ENCODE measurements around the gene CTBP2.

The CTBP2 gene

DNA sequence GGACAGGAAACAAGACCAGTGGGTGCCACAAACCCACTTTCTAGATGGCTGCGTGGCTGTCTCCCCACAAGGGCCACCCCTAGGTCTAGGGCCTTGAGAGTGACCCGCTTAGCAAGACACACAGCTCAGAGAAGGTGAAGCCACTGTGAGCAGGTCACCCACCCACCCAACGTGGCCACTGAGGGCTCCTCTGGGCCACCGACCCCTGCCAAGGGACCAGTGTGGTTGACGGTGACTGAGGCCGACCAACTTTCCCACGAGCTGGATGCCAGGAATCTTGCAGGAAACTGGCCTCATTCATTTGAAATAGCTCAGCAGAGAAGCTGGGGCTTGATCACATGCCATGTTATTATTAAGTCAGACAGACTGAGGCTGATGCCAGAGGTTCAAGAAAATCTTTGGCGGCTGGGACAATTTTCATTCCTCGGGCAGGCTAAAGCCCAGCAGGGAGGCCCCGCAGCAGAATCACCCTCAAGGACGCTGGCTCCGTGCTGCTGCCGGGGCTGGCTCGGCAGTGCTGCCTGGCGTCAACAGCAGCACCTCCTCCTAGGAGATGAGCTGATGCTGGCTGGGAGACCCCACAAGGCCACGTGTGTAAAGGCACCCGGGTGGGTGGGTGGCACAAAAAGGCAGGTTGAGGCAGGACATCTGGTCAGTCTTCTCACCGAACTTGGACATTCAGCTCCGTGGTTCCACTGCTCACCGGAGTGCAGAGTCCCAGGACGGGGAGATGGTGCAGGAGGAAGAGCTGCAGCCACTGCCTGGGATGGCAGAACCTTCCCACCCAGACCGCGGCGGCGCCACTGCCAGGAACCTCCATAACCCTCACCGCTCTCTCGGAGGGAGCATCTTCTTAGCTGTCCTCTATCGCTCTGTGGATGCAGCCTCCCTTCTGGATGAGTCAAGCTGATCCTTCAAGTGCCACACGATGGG lies 160.7 kb downstream of the CTBP2 start:
- H3K36me3 ChIP-seq = peaks cover 100% of the 10 kb centered on the region
- no peaks in the 10 kb centered on the region for H3K27me3 ChIP-seq
- TF ChIP-seq Cebpa-rat (IDR thresholded peaks at IDR 0.05) = no peak
- H4K20me1 ChIP-seq = peaks cover 97% of the 10 kb centered on the region
- H3K27ac ChIP-seq = no peak overlapping the region
- H3K4me3 ChIP-seq = no peak overlapping the region
- peaks cover 15% of the 10 kb centered on the region for H3K4me1 ChIP-seq
- no peak overlapping the region for H3K9ac ChIP-seq
- H3K9me3 ChIP-seq = no peaks in the 10 kb centered on the region
- H3K4me2 ChIP-seq = no peak overlapping the region

DNA sequence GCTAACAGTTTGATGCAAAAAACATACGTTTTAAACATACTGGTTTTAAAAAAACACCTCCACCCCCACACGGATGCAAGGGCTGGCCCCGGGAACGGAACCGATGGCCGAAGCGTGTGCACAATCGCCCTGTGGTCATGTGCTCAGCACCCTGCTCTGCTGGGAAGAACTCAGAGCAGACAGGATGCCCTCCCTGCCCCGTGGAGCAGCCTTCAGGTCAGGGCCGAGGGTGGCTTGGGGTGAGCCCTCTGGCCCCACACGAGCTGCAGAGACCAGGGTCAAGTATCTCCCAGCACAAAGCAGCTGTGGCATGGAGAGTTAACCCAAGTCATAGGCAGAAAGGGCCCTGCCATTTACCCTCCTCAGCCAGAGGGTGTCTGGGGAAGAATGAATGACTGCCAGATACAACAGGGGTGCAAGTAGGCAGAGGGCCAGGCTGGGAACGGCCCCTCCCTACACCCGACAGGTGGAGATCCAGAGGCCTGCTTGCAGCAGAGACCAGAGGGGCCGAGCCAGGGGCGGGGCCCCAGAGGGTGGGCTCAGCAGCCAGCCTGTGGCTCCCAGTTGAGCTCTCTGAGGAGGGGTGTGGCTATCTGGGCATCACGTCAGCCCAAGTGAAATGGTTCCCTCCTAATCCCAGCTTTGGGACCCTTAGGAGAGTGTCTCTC lies 161.6 kb downstream of the CTBP2 start:
- peaks cover 100% of the 10 kb centered on the region for H3K36me3 ChIP-seq

DNA sequence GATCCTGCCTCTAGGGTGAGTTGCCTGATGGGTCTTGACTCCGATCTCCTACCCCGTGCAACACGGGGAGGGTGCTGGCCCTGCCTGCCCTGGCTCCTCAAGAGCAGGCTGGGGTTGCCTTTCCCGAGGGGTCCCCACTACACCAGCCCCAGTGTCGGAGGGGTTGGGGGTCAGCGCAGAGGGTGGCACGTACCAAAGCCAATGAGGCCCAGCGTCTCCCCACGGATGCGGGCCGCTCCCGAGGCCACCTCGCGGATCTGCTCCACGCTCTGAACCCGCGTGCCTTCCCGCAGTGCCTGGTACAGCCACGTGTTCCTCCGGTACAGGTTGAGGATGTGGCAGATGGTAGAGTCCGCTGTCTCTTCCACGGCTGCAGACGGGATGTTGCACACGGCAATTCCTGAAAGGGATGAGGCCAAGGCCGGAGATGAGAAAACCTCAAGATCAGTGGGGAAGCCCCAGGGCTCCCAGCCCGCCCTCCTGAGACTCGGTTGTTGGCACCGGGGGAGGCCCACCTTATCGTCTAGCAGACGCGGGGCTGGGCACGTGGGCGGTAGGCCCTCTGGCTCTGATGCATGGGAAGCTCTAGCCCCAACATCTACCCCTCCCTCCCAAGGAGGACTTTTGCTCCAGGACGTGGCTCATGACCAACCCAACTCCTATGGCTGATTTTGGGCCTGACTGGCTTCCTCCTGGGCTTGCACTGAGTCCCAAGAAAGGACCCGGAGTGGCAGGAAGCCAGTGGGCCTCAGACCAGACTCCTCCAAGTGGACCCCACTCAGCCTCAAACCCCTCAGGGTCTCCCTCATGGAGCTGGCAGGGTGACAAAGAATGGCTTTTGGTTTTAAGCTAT lies 162.4 kb downstream of the CTBP2 start:
- Histone ChIP-seq H3K9me3 (no peaks in the 10 kb centered on the region), H3K27ac (no peak overlapping the region), H3K9ac (no peak overlapping the region), H3K36me3 (peaks cover 100% of the 10 kb centered on the region), H3K4me1 (peaks cover 12% of the 10 kb centered on the region), H3K4me3 (no peak overlapping the region), H3K4me2 (no peak overlapping the region), H3K27me3 (no peaks in the 10 kb centered on the region), H4K20me1 (peaks cover 97% of the 10 kb centered on the region)
- no peak for TF ChIP-seq Cebpa-rat (IDR thresholded peaks at IDR 0.05)

More for the DNA sequence above, 161.6 kb downstream of the CTBP2 start:
- H4K20me1 ChIP-seq = peaks cover 97% of the 10 kb centered on the region
- no peak overlapping the region for H3K4me2 ChIP-seq
- H3K4me1 ChIP-seq = peaks cover 12% of the 10 kb centered on the region
- TF ChIP-seq Cebpa-rat (IDR thresholded peaks at IDR 0.05) = no peak
- H3K27ac ChIP-seq = no peak overlapping the region
- H3K4me3 ChIP-seq = no peak overlapping the region
- H3K27me3 ChIP-seq = no peaks in the 10 kb centered on the region
- H3K9ac ChIP-seq = no peak overlapping the region
- H3K9me3 ChIP-seq = no peaks in the 10 kb centered on the region

DNA sequence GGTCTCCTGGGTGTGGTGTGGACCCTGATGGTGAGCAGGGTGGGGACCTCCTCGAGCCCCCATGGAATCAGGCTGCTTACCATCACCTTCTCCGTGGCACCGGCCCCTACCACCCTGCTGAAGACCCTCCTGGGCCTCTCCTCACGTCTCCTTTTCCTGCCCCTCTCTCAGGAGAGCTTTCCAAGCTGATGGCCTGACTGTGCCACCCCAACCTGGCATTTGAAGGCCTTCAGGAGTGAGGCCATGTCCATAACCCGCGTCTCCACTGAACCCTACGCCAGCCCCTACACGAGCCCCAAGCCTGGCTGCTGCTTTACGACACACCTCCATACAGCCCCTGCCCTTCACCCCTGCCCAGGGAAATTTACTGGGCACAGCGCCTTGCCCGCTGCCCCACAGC lies 163.1 kb downstream of the CTBP2 start:
- Histone ChIP-seq H3K27ac (no peak overlapping the region), H3K4me1 (peaks cover 12% of the 10 kb centered on the region), H3K36me3 (peaks cover 100% of the 10 kb centered on the region), H3K4me2 (no peak overlapping the region), H3K9ac (no peak overlapping the region), H4K20me1 (peaks cover 97% of the 10 kb centered on the region), H3K27me3 (no peaks in the 10 kb centered on the region), H3K9me3 (no peaks in the 10 kb centered on the region), H3K4me3 (no peak overlapping the region)
- no peak for TF ChIP-seq Cebpa-rat (IDR thresholded peaks at IDR 0.05)

DNA sequence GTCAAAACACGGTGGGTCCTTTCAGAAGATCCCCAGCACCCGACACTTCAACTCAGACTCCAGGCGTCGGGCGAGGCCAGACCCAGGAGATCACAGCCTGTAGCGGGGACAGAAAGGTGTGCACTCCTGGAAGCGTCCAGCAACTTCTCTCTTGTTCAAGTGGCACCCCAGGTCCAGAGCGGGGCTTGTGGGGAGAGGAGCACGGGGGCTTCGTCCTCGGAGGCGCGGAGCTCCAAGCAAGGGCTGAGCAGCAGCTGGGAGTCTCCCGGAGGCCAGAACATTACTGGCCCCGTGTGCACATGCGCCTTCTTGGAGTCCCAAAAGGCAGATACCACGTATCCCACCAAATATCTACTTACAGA lies 163.5 kb downstream of the CTBP2 start:
- H4K20me1 ChIP-seq = peaks cover 97% of the 10 kb centered on the region
- H3K9ac ChIP-seq = no peak overlapping the region
- no peaks in the 10 kb centered on the region for H3K9me3 ChIP-seq
- no peak for TF ChIP-seq Cebpa-rat (IDR thresholded peaks at IDR 0.05)
- no peaks in the 10 kb centered on the region for H3K27me3 ChIP-seq
- H3K27ac ChIP-seq = no peak overlapping the region
- H3K4me3 ChIP-seq = no peak overlapping the region
- peaks cover 100% of the 10 kb centered on the region for H3K36me3 ChIP-seq
- H3K4me2 ChIP-seq = no peak overlapping the region
- H3K4me1 ChIP-seq = peaks cover 12% of the 10 kb centered on the region

DNA sequence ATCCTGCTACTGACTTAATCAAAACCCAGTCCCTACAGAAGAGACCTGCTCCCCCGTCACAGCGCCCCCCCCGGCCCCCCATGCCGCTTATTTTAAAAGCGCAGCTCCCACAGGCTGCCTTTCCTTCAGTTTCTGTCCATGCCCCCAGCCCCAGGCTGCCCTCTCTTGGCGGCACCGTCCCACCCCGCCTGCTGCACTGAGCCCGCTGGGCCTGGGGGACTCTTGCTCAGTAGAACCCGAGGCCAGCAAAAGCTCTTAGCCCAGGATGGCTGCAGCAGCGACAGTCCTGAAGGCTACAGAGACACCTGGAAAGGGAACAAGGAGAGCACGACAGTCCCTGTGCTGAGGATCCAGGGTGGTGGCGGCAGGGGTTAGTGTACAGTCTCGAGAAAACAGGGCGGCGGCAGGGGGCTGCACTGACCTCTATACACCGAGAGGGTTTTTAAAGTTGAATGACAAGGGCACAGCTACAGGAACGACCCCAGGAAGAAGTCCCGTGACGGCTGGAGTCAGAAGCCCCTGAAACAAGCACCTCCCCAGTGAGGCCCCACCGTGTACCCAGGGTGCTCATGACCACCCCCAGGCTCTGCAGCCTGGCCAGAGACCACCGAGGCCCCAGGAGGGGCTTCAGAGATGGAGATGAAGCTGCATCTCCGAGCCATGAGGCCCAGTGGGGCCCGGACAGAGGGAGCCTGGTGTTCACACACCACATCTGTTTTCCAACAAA lies 164.1 kb downstream of the CTBP2 start:
- Histone ChIP-seq H3K4me2 (no peak overlapping the region), H3K36me3 (peaks cover 100% of the 10 kb centered on the region), H3K4me1 (peaks cover 12% of the 10 kb centered on the region), H3K4me3 (no peak overlapping the region), H4K20me1 (peaks cover 97% of the 10 kb centered on the region), H3K9me3 (no peaks in the 10 kb centered on the region), H3K27ac (no peak overlapping the region), H3K9ac (no peak overlapping the region), H3K27me3 (no peaks in the 10 kb centered on the region)
- no peak for TF ChIP-seq Cebpa-rat (IDR thresholded peaks at IDR 0.05)

DNA sequence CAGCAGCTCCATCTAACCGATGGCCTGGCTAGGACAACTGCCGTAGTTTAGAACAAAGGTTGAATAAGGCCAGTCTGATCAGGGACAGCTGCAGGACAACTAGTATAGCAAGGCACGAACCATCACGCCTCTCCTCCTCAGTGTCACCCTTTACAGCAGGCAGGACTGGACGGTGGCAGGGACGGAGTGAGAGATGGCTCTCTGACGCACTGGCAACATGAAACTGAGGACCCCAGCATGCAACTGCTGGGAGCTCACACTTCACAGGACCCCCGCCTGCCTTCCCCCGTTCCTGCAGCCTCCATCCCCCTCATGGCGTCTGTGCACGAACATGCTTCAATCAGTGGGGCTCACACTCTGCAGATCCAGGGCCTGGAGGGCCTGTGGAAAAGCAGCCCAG lies 164.8 kb downstream of the CTBP2 start:
- no peaks in the 10 kb centered on the region for H3K27me3 ChIP-seq
- H3K36me3 ChIP-seq = peaks cover 100% of the 10 kb centered on the region
- H3K9me3 ChIP-seq = no peaks in the 10 kb centered on the region
- no peak overlapping the region for H3K4me3 ChIP-seq
- peaks cover 97% of the 10 kb centered on the region for H4K20me1 ChIP-seq
- H3K27ac ChIP-seq = no peak overlapping the region
- H3K9ac ChIP-seq = no peak overlapping the region
- TF ChIP-seq Cebpa-rat (IDR thresholded peaks at IDR 0.05) = no peak
- H3K4me1 ChIP-seq = peaks cover 14% of the 10 kb centered on the region
- H3K4me2 ChIP-seq = no peak overlapping the region

DNA sequence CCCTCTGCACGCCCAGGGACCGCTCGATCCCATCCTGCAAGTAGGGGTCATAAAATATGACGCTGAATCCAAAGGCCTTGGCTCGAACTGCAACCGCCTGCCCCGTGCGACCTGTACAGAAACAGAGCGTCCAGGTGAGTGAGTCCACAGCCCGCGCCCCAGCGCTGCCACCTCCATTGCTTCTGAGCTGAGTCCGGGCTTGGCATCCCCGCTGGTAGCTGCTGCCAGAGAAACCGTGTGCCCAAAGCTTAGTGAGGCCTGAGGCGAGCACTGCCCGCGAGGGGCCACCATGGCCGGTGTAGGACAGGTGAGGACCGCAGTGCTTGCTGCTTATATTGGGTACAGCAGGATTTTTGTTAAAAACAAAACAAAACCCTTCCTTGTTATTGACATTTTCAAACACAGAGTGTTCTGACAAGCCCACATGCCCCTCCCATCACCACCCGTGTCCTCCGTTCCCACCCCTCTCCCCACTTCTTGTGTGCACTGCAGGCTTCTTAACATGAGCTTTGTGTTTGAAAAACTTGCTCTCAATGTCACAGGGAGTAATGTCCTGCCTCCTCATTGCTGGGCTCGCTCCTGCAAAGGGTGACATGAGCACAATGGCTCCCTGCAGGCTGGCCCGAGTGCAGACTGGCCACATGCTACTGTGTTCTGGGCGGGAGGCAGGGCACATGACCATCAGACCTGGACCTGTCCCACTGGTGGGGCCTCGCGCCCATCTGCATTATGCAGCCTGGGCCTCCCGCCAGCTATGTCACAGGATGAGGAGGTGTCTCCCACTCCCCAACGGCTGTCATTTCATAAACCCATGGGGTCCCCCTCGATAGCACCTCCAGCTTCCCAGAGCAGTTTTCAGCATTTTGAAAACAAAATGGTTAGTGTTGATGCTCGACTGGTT lies 165.5 kb downstream of the CTBP2 start:
- Histone ChIP-seq H4K20me1 (peaks cover 97% of the 10 kb centered on the region), H3K9me3 (no peaks in the 10 kb centered on the region), H3K4me1 (peaks cover 15% of the 10 kb centered on the region), H3K4me3 (no peak overlapping the region), H3K27ac (no peak overlapping the region), H3K9ac (no peak overlapping the region), H3K27me3 (no peaks in the 10 kb centered on the region), H3K36me3 (peaks cover 100% of the 10 kb centered on the region), H3K4me2 (no peak overlapping the region)
- TF ChIP-seq Cebpa-rat (IDR thresholded peaks at IDR 0.05) = no peak

Measured in BLaER1 (cell line).